GM12892 (cell line): ENCODE data around the gene PRR3.

Experiments used
- DNase-seq: peaks from one replicate; pipeline ENCODE4 v3.0.0; 2011; ENCODE audit not compliant: insufficient read length
- FAIRE-seq: peaks from 2 replicates; lab custom pipeline; 2011; peaks lifted over from hg19 to GRCh38; lab: Jason Lieb, UNC
- POLR2A ChIP-seq: IDR thresholded peaks from 2 replicates; pipeline ENCODE4 v1.6.1; 2011; ENCODE audit warnings: low read depth, low read length, control low read depth
- POLR2AphosphoS5 ChIP-seq: IDR thresholded peaks from 2 replicates; pipeline ENCODE4 v1.6.1; 2011; ENCODE audit warnings: low read depth, low read length, control low read depth
- TAF1 ChIP-seq: IDR thresholded peaks from 2 replicates; pipeline ENCODE4 v1.6.1; 2011; ENCODE audit warnings: low read depth, mild to moderate bottlenecking, control low read depth, low read length, borderline replicate concordance

The PRR3 gene

DNA sequence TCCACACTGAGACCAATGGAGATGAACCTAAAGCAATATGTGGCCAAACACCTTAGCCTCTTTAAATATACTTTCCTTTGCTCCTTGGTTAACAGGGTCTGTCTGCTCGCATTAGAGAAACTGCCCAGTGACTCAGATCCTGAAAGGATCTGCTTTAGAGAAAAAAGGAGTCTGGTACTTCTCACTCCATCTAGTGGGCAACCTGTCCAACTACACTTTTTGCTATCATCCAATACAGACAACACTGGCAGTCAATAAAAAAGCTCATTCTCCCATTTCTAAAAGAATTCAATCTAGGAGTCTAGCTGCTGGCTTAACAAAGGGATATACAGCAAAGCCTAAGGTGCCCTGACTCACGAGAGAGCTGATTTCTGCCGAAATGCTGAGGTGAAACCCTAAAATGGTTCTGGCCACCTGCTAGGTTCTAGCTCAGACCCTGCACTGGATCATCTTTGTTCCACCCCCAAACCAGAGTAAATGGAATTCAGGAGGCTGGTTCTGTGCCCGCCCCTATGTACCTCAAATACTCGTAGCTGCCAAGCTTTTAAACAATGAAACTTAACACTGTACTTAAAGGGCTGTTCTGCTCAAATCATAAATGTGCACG lies 12.3 kb upstream of the PRR3 start:
- TF ChIP-seq TAF1 (no peak), POLR2A (no peak), POLR2AphosphoS5 (no peak)
- peak; percentile 84 for FAIRE-seq

DNA sequence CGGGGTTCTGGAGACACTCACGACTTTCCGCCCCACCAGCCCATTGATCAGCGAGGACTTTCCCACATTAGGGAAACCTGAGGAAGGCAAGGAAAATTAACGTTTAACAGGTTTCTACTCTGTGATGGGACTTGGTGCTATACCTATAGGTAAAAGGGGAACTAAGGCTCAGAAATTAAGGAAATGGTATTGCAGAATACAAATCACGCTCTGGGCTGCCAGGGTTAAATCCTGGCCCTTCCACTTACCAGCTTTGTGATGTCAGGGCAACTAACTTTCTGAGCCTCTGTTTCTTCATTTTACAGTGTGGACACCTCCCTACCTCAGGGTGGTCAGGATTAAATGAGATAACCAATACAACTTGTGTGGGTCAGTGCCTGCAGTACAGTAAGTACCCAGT lies 9.6 kb upstream of the PRR3 start:
- no peak for DNase-seq
- no peak for FAIRE-seq
- TF ChIP-seq TAF1 = no peak
- TF ChIP-seq POLR2AphosphoS5 = no peak
- TF ChIP-seq POLR2A = no peak

More for the DNA sequence above, 12.3 kb upstream of the PRR3 start:
- DNase-seq = no peak

- DNase-seq (no peak), FAIRE-seq (no peak)
- TF ChIP-seq POLR2A (no peak), POLR2AphosphoS5 (no peak; the same call in 1 of the 2 replicates), TAF1 (no peak)
Observed at GRCh38 chr6:30548375-30548774, 8.7 kb upstream of the PRR3 start.

- TF ChIP-seq TAF1 = no peak
- FAIRE-seq (no peak), DNase-seq (no peak)
Observed at GRCh38 chr6:30554404-30554803, 2.7 kb upstream of the PRR3 start.

DNA sequence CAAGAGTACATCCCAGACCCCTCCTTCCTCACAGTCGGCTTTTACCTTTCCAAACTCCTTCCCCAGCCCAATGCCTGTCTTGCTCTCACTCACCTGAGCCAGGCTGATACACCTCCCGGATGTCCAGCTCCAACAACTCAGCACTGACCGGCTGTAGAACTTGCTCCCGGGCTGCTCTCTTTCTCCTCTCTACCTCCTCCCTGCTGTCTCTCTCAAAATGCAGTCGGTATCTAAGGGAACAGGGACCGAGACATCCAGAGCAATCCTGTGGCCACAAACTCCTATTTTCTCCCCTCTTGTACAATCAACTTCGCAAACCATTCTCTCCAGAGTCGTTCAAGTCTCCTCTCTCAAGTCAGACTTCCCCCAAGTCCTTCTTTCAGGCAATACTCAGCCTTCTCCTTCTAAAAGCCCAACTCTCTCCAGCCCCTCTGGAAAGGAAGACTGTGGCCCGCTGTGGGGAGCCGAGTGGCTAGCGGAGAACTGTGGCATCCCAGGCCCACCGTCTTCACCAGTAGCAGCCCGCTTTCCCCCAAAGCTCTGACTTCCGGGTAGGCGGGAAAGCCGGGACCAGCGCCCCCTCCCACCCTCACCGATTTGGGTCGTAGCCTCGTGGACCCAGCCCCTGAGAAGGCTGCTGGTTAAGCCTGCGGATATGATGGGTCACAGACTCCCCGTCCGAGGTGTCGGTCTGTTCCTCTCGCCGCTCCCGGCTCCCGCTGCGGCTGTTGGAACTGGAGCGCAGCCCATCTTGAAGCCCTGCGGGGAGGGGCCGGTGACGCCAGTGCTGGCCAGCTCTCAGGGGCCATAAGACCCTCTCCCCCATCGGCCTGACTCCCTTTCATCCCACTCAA lies 1.9 kb upstream of the PRR3 start:
- FAIRE-seq = no peak
- TF ChIP-seq POLR2A (no peak), TAF1 (no peak)
- DNase-seq = peak; percentile 28

DNA sequence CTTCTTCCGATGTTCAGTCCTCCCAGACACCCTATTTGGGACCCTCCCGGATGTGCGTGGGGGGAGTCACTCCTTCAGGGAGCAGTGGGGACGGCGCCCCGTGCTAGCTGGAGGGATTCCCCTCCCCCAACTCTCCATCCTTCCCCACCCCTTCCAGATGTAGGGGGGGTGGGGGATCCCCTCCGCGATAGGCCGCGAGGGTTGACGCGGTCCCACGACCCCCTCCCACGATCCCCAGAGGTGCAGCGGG lies 1.4 kb upstream of the PRR3 start:
- FAIRE-seq (no peak), DNase-seq (no peak)
- no peak for TF ChIP-seq POLR2A
- TF ChIP-seq POLR2AphosphoS5 = no peak
- TF ChIP-seq TAF1 = no peak

GRCh38 chr6:30556066-30556905 lies 809 bp upstream of the PRR3 start, which contains the start of gene GNL1:
TSS of gene GNL1 (minus strand) at chr6:30556489. CDS start at chr6:30556203, 286 bp downstream.
- peak; percentile 91 for FAIRE-seq
- TF ChIP-seq TAF1 = no peak; the same call in 1 of the 2 replicates
- peak; percentile 45; the same call in 1 of the 2 replicates for TF ChIP-seq POLR2A

DNA sequence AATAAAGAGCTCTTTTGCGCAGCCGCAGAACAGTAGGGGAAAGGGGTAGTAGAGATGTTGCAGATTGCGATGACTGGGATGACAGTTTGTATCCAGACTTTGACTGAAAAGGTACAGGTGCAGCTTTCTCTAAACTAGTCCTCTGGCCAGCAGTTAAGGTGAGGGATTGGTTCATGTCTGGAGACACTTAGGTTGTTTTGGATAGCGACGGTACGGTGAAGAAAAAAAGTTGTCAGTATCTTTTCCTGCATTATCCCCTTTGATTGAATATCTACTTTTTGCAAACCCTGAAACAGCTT lies 537 bp downstream of the PRR3 start:
- FAIRE-seq = peak; percentile 64
- TF ChIP-seq TAF1 (no peak), POLR2A (no peak), POLR2AphosphoS5 (no peak)
- peak; percentile 28 for DNase-seq

More at GRCh38 chr6:30556066-30556905, 809 bp upstream of the PRR3 start, which contains the start of gene GNL1:
- peak; percentile 88 for DNase-seq

DNA sequence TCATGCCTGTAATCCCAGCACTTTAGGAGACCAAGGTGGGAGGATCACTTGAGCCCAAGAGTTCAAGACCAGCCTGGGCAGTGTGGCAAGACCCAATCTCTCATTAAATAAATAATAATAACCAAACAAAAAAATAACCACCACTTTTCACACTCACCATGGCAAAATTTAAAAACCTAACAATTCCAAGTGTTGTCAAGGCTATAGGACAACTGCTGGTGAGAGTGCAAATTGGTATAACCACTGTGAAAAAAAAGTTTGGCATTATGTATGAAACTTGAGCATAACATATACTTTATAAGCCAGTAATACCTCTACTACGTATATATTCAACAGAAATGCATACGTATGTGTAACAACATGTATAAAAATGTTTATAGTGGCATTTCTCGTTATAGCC lies 3.8 kb downstream of the PRR3 start:
- DNase-seq = no peak
- TF ChIP-seq TAF1 (no peak), POLR2AphosphoS5 (no peak), POLR2A (no peak)
- FAIRE-seq = no peak

- TF ChIP-seq TAF1 (no peak), POLR2A (no peak), POLR2AphosphoS5 (no peak)
- FAIRE-seq (no peak), DNase-seq (no peak)
Observed at GRCh38 chr6:30562470-30563425, 5.7 kb downstream of the PRR3 start.

DNA sequence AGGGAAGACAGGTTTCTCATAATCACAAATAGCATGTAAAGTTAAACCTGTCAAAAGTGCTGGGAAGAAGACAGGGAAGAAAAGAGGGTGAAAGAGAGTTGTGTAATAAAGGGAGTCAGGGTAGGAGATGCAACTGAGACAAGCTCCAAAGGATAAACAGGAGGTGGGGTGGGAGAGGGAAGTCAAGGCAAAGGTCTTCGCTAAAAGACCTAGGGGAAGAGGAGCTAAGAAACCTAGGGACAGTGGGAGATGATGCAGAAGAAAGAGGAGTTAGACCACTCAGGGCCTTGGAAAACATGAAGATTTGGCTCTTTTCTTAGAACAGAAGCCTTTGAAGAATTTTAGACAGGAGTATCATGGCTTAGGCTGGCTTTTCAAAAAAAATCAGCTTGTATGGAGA lies 7.0 kb downstream of the PRR3 start:
- DNase-seq (no peak), FAIRE-seq (no peak)
- TF ChIP-seq POLR2A = no peak
- no peak; the same call in 1 of the 2 replicates for TF ChIP-seq POLR2AphosphoS5
- TF ChIP-seq TAF1 = no peak

GRCh38 chr6:30565772-30566171 lies 8.7 kb downstream of the PRR3 start:
- FAIRE-seq (no peak), DNase-seq (no peak)
- TF ChIP-seq TAF1 (no peak), POLR2AphosphoS5 (no peak), POLR2A (no peak)
